HUES48 (cell line): ENCODE results near the gene FOXP3.

Experiments used
- H3K27ac ChIP-seq: one replicate; pipeline ENCODE4 v1.7.0; 2013; ENCODE audit warnings: low read depth, low read length, inconsistent platforms
- H3K27me3 ChIP-seq: 2 replicates; pipeline ENCODE4 v1.6.1; 2013; ENCODE audit warnings: mild to moderate bottlenecking, low read length; ENCODE audit not compliant: control insufficient read depth, insufficient read depth
- H3K36me3 ChIP-seq: 2 replicates; pipeline ENCODE4 v1.6.1; 2013; ENCODE audit warnings: low read length; ENCODE audit not compliant: control insufficient read depth, insufficient read depth
- H3K4me1 ChIP-seq: 2 replicates; pipeline ENCODE4 v1.6.1; 2013; ENCODE audit warnings: mild to moderate bottlenecking, low read length; ENCODE audit not compliant: control insufficient read depth, insufficient read depth
- H3K4me3 ChIP-seq: 2 replicates; pipeline ENCODE4 v1.5.1; 2013; ENCODE audit warnings: mild to moderate bottlenecking, low read depth, low read length
- H3K9ac ChIP-seq: 2 replicates; pipeline ENCODE4 v1.6.1; 2013; ENCODE audit warnings: mild to moderate bottlenecking, low read depth, low read length, moderate library complexity
- H3K9me3 ChIP-seq: 2 replicates; pipeline ENCODE4 v1.6.1; 2013; ENCODE audit warnings: low read length; ENCODE audit not compliant: control insufficient read depth, insufficient read depth

FOXP3 gene

GRCh38 chrX:49203536-49203935 is 61.0 kb downstream of the FOXP3 start:
- peaks cover 5% of the 10 kb centered on the region for H3K9me3 ChIP-seq
- H3K4me1 ChIP-seq, result no peaks in the 10 kb centered on the region
- no peaks in the 10 kb centered on the region for H3K27me3 ChIP-seq
- H3K27ac ChIP-seq, result no peak overlapping the region
- no peak overlapping the region for H3K9ac ChIP-seq
- H3K4me3 ChIP-seq, result no peak overlapping the region
- no peaks in the 10 kb centered on the region for H3K36me3 ChIP-seq

GRCh38 chrX:49202022-49202421 is 62.5 kb downstream of the FOXP3 start:
- no peaks in the 10 kb centered on the region for H3K36me3 ChIP-seq
- no peaks in the 10 kb centered on the region for H3K4me1 ChIP-seq
- no peaks in the 10 kb centered on the region for H3K27me3 ChIP-seq
- no peak overlapping the region for H3K27ac ChIP-seq
- no peak overlapping the region for H3K9ac ChIP-seq
- H3K4me3 ChIP-seq, result no peak overlapping the region
- peaks cover 8% of the 10 kb centered on the region for H3K9me3 ChIP-seq
